ENCODE data around the gene SYCP3.

Gene SYCP3

GRCh38 chr12:101738920-101739665, at the start of gene SYCP3:
SYCP3 (minus strand) TSS chr12:101739462; CDS start chr12:101737935, 1,527 bp downstream.
- DNase-seq, result no peak

DNA sequence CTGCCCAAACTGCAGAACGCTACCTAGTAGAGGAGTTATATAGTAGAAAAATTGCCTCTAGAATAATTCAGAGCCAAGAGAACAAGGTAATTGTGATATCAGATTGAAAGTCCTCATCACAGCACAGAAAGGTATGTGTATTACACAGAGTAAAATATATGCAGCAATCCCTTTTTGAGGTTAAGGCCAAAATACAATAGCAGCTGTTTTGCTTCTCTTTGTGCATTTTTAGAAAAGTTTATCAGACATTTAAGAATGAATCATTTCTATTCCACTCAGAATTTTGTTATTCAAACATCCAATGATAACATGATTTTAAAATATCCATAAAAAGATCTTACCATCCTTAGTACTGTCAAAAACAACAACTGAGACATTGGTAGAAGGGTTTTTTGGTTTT, 46.4 kb upstream of the SYCP3 start:
- DNase-seq, result no peak

- no peak for DNase-seq
Observed at GRCh38 chr12:101784376-101784775, 45.1 kb upstream of the SYCP3 start.

DNA sequence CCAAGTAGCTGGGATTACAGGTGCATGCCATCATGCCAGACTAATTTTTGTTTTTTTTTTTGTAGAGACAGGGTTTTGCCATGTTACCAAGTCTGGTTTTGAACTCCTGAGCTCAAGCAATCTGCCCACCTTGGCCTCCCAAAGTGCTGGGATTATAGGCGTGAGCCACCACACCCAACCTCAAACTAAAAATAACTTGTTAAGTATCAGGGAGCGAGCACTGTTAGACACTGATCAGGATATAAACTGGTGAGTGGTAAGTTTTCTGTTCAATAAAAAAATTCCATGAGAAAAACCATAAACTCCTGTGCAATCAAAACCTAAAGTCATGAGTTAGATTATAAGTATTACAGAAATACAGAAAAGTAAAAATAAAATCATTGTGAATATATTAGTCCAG, 44.6 kb upstream of the SYCP3 start:
- no peak for DNase-seq

DNA sequence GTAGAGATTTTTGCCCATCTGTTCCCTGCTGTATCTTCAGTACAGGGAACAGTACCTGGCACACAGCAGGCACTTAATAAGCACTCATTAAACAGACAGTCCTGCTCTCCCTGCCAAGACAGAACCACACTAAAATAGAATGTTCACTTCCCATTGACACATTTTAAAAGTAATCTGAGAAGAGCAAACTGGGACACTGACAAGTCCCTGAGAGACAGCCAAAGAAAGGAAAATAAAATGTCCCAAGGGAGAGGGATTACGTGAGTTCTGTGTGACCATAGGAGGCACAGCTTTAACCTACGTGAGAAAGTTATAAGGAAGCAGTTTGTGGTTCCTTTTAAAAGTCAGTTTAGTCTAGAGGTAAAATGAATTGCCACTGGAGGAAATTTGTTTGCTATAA, 43.9 kb upstream of the SYCP3 start:
- DNase-seq, result no peak

- no peak for DNase-seq
Observed at GRCh38 chr12:101782273-101782731, 43.0 kb upstream of the SYCP3 start.

GRCh38 chr12:101781834-101782233, 42.6 kb upstream of the SYCP3 start:
- no peak for DNase-seq

GRCh38 chr12:101780599-101780998, 41.3 kb upstream of the SYCP3 start:
- DNase-seq, result no peak

- DNase-seq, result no peak
Observed at GRCh38 chr12:101779626-101780025, 40.4 kb upstream of the SYCP3 start.

GRCh38 chr12:101779200-101779599, 39.9 kb upstream of the SYCP3 start:
- DNase-seq, result no peak

GRCh38 chr12:101777978-101778377, 38.7 kb upstream of the SYCP3 start:
- DNase-seq, result no peak

- peak in 18 of 56 donors; percentile 2 to 43 (median 14) for DNase-seq
Observed at GRCh38 chr12:101777485-101777884, 38.2 kb upstream of the SYCP3 start.

DNA sequence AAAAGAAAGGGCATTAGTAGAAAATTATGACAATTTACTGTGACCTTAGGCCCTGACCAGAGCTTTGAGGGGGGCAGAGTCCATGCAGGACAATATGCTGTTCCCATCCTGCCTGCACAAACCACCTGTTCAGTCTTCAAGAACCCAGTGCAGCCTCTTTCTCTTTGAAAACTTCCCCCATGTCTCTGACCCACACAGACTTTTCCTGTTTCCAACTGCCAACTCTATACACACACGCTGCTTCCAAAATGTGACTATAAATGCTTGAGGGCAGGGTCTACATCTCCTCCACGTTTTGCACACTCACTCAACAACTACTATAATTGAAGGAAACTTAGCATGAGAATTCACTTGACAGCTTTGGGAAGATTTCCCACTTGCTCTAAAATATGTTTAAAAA, 36.6 kb upstream of the SYCP3 start:
- DNase-seq, result no peak

DNA sequence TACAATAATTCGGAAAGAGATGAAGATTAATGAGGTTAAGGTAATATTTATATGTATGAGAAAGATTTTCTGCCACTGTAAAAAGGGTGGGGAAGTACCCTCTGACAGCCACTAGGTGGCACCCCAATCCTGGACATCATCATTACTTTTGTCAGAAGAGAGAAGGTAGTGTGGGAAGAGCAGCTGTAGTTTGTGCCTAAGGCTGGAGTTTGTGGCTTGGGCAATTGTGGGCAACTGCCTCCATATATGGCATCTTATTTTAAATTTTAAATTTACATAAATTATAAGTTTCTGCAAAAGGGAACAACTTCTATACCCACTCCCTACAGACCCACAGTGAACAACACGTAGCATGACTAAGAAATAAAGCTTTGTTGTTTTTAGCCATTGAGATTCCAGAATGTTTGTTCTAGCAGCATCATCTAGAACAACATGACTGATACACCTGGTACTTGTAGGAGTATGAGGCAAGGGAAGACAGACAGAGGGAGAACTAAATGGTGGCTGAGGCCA, 34.4 kb upstream of the SYCP3 start:
- DNase-seq, result peak in 41 of 56 donors; percentile 3 to 73 (median 34)

- no peak for DNase-seq
Observed at GRCh38 chr12:101772012-101772775, 32.9 kb upstream of the SYCP3 start.

DNA sequence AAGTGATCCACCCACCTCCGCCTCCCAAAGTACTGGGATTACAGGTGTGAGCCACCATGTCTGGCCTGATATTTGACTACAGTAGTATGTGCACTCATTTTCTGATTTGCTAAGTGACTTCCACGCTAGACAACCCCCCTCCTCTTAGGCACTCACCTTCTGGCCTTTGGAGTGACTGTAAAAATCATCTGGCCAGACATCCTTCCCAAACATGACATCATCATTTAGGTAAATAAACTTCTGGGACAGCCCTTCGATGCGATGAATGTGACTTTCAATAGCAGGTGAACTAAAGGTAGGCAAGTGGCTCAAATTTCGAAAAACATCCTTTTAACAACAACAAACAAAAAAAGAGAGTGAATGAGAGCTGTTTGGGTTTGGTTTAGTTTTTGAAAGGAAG, 30.6 kb upstream of the SYCP3 start:
- DNase-seq, result no peak

GRCh38 chr12:101768781-101769180, 29.5 kb upstream of the SYCP3 start:
- DNase-seq, result no peak

- no peak for DNase-seq
Observed at GRCh38 chr12:101767537-101767936, 28.3 kb upstream of the SYCP3 start.

- DNase-seq, result no peak
Observed at GRCh38 chr12:101764051-101764792, 25.0 kb upstream of the SYCP3 start.

DNA sequence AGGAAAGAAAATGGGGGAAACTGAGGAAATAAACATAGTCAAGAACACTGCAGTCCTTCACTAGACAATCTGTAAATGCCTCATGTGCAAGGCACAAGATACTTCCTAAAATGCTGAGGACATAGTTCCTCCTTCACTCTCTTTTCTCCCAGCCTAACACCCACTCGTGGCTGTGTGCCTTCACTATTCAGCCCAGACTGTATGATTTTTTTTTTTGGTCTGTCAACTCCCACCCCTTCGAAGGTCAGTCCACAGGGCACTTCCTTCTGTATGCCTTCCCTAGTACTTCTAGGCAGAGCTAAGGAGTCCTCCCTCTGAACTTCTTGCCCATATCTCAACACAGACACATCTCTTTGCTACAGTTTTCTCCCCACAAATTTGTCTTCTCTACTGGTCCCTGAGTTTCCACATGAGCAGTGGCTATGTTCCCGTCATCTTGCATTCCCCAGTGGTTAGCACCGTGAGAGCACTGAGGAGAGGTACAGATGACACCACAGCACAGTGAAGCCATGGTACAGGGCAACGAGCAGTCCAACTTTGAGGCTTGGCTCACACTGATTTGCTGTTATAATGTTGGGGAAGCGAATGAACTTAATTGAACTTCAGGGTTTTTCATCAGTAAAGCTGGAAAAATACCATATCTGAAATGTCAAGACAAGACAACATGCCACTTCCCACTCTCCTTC, 24.1 kb upstream of the SYCP3 start:
- no peak for DNase-seq

GRCh38 chr12:101761781-101762180, 22.5 kb upstream of the SYCP3 start:
- DNase-seq, result no peak
